Stimulated activated CD8-positive, alpha-beta memory T cell treated with anti-CD3 and anti-CD28 coated beads, Interleukin-15, amount 100 ng/mL, for 48 hours (primary cell): Measurements from ENCODE around the gene WDR83.
"Not testable (repeated sequence)": the region's sequence is repeated elsewhere in the genome, so short reads cannot be mapped to it uniquely, and the experiment has no call there.

Experiments used
- DNase-seq, 2 donors: peaks; one replicate each; pipeline ENCODE4 v3.0.0-alpha.2; 2020; ENCODE audit warnings: low read depth in 2 of 2

The WDR83 gene

DNA sequence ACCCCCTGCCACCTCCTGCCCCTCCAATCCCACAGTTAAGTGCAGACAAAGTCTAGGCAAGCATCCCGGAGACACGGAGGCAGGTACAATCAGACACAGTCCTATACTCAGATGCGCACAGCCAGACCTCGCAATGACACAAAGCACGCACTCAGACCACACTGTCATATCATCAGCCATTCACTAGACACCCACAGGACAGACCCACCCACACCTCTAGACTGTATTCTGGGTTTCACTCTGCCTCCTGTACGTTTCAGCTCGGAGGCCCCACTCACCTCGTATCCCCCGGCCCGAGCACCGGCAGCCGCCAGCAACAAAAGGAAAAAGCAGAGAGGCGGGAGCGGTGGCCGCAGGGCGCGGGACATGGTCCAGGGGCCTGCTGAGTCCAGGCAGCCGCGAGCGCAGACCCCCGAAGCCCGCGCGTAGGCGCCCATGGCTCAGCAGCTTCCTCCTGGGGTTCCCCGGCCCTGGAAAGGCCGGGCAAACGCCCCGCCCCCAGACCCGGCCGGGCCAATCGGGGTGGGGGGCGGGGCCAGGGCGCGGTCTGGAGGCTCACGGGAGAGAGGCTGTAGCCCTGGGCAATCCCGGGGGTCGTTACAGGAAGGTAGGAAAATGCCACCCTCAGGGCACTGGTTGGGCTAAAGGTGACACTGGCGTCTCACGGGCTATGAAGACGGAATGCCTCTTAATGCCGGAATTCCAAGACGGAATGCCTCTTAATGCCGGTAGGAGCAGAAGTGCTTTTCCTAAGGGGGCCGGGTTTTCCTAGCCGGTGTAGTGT, at the start of gene WDR83, which contains the start of gene MAN2B1:
Gene WDR83 (plus strand): TSS at position 543 of the 784 bp plus-strand sequence. CDS start 2,984 bp downstream, outside the sequence.
Gene MAN2B1 (minus strand): TSS at position 478 of the 784 bp plus-strand sequence. CDS start 41 bp downstream, at position 437.
- peak; percentile 73 to 79 for DNase-seq

DNA sequence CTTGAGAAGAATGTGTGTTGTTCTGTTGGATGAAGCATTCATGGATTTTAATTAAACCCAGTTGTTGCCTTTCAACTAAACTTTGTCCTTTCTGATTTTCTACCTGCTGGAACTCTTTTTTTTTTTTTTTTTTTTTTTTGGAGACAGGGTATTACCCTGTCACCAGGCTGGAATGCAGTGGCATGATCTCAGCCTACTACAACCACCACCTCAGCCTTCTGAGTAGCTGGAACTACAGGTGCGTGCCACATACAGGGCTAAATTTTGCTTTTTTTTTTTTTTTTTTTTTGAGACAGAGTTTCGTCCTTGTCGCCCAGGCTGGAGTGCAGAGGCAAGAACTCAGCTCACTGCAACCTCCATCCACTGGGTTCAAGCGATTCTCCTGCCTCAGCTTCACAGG, 49.0 kb upstream of the WDR83 start:
- no peak for DNase-seq

- not testable (repeated sequence) for DNase-seq
Observed at GRCh38 chr19:12621253-12622024, 45.2 kb upstream of the WDR83 start.

DNA sequence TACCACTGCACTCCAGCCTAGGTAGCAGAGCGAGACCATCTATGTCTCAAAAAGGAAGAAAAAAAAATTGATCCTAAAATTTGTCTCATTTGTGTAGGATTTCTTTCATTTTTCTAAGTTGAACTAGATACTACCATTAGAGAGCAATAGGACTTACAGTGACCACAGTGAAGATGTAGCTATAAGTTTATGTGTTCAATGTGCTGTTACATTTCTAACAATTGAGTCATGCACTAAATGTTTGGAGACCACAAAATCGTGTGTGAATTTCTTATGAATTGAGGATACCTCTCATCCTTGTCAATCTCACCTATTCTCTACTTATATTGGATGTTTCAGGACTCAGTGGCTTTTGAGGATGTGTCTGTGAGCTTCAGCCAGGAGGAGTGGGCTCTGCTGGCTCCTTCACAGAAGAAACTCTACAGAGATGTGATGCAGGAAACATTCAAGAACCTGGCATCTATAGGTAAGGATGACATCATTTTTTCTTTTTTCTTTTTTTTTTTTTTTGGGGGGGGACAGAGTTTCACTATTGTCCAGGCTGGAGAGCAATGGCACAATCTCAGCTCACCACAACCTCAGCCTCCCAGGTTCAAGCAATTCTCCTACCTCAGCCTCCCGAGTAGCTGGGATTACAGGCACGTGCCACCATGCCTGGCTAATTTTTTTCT, 43.1 kb upstream of the WDR83 start:
- DNase-seq = no peak

DNA sequence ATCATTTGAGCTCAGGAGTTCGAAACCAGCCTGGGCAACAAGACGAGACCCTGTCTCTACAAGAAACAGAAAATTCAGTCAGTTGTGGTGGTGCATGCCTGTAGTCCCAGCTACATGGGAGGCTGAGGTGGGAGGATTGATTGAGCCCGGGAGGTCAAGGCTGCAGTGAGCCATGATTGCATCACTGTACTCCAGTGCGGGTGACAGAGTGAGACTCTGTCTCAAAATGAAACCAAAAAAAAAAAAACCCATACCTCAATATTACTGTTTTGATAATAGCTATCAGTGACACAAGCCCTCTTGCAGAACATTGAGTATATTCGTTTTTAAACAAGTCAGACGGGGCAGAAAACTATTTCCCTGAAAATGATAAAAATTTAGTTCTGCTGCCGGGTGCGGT, 39.6 kb upstream of the WDR83 start:
- no peak for DNase-seq

- no peak for DNase-seq
Observed at GRCh38 chr19:12628040-12629022, 38.3 kb upstream of the WDR83 start.

GRCh38 chr19:12629215-12629614, 37.4 kb upstream of the WDR83 start:
- no peak for DNase-seq

GRCh38 chr19:12636631-12637030, 30.0 kb upstream of the WDR83 start:
- DNase-seq = no peak

DNA sequence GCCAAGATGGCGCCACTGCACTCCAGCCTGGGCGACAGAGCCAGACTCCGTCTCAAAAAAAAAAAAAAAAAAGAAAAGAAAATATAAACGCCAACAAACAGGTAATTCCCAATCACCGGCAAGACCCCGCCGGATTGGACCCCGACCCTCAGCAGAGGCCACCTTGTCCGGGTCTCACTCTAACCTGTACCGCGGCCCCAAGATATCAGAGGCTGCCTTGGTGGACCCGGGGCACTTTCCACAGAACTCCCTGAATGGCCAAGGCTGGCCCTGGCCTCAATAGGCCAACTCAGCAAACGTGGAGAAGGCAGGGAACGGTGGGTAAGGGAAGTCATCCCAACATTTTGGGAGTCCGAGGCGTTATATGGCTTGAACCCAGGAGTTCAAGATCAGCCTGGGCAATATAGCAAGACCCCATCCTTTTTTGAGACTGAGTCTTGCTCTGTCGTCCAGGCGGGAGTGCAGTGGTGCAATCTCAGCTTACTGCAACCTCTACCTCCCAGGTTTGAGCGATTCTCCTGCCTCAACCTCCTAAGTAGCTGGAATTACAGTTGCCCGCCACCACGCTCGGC, 27.9 kb upstream of the WDR83 start:
- DNase-seq = no peak

GRCh38 chr19:12639901-12640613, 26.6 kb upstream of the WDR83 start:
- peak; percentile 82 to 84 for DNase-seq

DNA sequence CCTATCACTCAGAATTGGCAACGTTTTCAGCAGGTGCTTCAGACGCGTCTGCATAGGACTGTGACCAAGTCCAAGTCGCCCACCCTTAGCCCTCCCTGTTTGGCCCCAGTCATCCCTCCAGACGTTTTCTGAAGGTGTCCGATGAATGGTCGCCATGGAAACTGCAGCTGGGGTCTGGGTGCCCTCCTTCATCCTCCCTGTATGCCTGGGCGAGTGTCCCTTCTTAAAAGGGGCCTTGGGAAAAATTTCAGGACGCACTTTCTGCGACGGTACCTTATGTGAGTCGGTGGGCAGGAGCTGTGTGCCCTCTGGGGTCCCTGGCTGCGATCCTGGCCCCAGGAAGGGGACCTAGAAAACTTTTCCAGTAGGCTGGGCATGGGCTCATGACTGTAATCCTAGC, 25.2 kb upstream of the WDR83 start:
- DNase-seq = no peak

- DNase-seq = no peak
Observed at GRCh38 chr19:12642506-12642905, 24.1 kb upstream of the WDR83 start.

GRCh38 chr19:12643716-12644115, 22.9 kb upstream of the WDR83 start:
- not testable (repeated sequence) for DNase-seq

GRCh38 chr19:12646551-12646950, 20.1 kb upstream of the WDR83 start:
- no peak for DNase-seq

DNA sequence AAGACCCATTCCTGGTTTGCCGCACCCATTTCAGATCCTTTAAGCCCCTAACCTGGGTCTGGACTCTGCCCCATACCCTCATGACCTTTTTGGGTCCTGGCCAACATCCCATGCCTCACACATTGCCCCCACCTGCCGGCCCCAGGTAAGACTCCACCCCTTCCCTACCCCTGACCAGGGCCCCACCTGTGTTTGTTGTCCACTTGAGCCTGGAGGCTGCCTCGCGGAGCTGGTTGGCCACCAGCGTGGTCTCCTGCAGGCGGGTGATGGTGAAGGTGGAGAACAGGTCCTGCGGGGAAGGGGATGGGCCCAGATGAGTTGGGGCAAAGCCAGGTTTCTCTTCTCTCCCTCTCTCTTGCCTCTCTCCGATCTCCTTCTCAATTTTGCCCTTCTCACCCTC, 19.6 kb upstream of the WDR83 start:
- no peak for DNase-seq

DNA sequence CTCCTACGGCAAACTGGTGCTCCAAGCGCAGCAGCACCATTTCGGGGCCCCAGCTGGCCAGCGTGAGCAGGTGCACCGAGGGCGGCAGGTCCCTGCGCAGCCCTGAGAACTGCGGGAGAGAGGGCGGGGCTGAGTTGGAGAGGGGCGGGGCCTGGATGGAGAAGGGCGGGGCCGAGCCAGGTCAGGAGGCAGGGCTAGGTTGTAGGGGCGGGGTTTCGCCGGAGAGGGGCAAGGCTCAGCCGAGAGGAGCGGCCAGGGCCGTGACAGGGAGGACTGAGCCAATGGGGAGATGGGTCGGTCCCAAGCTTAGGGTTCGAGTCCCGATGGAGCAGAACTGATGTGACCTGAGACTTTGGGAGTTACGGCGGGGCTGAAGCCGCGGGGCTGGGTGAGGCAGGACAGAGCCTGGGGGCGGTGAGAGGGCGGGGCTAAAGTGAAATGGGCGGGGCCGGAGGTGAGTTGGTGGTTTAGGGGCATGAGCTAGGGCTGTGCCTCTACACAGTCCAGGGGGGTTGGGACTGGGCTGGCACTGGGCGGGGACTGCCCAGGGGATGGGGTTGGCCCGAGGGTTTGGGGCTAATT, 19.0 kb upstream of the WDR83 start:
- DNase-seq = no peak

- no peak for DNase-seq
Observed at GRCh38 chr19:12648088-12648487, 18.5 kb upstream of the WDR83 start.

DNA sequence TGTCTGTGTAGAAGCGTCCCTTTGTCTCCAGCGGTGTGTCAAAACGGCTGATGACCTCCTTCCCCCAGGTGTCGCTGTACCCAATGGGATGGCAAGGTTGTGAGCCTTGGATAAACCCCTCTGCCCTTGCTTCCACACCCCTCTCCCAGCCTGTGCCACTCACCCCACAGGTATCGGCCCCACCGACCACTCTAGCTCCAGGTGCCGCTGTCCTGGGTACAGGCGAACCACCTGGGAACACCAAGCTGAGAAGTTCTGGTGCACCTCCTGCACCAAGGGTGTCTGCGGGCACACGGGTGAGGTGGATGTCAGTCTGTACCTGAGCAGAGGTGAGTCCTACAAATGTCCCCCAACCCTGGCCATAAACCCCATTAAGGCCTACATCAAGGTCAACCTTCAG, 16.7 kb upstream of the WDR83 start:
- DNase-seq = no peak

DNA sequence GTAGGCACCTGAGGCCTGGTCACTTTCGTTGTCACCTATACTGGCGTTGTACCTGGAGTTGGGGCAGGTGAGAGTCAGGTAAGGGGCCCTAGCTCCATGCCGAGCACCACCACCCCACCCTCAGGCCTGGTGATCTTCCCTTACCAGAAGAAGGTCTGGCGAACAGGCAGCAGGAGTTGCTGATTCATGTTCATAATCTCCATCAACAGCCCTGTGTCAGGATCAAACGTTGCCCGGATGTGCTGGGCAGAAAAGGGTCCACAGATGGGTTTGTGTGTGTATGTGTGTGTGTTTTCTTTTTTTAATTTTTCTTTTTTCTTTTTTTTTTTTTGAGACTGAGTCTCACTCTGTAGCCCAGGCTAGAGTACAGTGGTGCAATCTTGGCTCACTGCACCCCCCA, 14.4 kb upstream of the WDR83 start:
- DNase-seq = no peak

DNA sequence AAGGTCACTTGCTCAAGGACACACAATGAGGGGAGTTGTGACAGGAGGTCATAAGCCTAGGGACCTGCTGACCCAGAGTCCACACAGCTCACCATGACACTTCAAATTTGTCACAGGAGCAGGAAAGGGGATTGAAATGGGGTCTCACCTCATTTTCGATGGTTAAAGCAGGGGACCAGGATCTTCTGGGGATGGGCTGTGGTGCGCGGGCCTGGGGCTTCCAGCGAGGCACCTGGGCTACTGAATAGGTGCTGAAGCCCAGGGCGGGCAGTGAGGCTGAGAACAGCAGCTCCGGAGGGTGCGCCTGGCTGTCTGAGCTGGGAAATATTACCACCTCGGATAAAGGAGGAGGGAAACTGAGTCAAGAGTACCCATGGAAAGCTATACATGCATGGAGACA, 11.1 kb upstream of the WDR83 start:
- no peak for DNase-seq
